Brain microvascular endothelial cell (primary cell): ENCODE data around the gene SYT11.

Experiments used
- DNase-seq: peaks from one replicate; pipeline ENCODE4 v3.0.0-alpha.2; 2020
- H3K27ac ChIP-seq: fragments of 250-450 bp; sonication (Bioruptor Pico); 2 replicates; pipeline ENCODE4 v1.5.1; 2020; ENCODE audit warnings: mild to moderate bottlenecking, moderate library complexity
- H3K27me3 ChIP-seq: fragments of 250-450 bp; sonication (Bioruptor Pico); replicated peaks from 2 replicates; pipeline ENCODE4 v1.5.1; 2020; ENCODE audit warnings: mild to moderate bottlenecking
- H3K36me3 ChIP-seq: fragments of 250-450 bp; sonication (Bioruptor Pico); replicated peaks from 2 replicates; pipeline ENCODE4 v1.5.1; 2020; ENCODE audit warnings: mild to moderate bottlenecking
- H3K4me3 ChIP-seq: 2 replicates; pipeline ENCODE4 v1.5.1; 2011; ENCODE audit warnings: low read depth, mild to moderate bottlenecking, control low read depth, low read length, moderate library complexity
- in situ Hi-C: cut with HindIII; loops from 2 replicates; pipeline ENCODE4 v1.10.0; 2017; ENCODE audit warnings: low sequenced_read_pairs, low pct_ligation_motif_present
- TF ChIP-seq, protein P1 (sequence below): IDR thresholded peaks from 2 replicates; pipeline ENCODE4 v1.5.1; 2011; ENCODE audit warnings: low read depth, mild to moderate bottlenecking, moderate library complexity, low read length, control low read depth, inconsistent platforms; ENCODE audit errors: missing control alignments

The SYT11 gene

DNA sequence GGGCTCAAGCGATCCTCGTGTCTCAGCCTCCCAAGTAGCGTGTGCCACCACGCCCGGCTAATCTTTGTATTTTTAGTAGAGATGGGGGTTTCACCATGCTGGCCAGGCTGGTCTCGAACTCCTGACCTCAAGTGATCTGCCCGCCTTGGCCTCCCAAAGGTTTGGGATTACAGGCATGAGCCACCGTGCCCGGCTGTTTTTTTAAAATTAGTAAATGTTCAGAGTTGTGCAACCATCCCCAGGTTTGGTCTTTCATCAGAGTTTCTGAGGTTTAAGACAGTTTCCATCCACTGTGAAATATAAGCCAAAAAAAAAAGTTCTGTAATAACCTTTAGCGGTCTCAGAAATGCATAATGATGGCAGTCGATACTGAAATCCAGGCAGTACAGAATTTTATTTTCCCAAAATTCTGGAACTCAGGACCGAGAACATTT lies 550 bp upstream of the SYT11 start:
- TF ChIP-seq, protein P1, sequence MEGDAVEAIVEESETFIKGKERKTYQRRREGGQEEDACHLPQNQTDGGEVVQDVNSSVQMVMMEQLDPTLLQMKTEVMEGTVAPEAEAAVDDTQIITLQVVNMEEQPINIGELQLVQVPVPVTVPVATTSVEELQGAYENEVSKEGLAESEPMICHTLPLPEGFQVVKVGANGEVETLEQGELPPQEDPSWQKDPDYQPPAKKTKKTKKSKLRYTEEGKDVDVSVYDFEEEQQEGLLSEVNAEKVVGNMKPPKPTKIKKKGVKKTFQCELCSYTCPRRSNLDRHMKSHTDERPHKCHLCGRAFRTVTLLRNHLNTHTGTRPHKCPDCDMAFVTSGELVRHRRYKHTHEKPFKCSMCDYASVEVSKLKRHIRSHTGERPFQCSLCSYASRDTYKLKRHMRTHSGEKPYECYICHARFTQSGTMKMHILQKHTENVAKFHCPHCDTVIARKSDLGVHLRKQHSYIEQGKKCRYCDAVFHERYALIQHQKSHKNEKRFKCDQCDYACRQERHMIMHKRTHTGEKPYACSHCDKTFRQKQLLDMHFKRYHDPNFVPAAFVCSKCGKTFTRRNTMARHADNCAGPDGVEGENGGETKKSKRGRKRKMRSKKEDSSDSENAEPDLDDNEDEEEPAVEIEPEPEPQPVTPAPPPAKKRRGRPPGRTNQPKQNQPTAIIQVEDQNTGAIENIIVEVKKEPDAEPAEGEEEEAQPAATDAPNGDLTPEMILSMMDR, result no peak
- peak overlapping the region; percentile 70 for H3K27ac ChIP-seq
- no peaks in the 10 kb centered on the region for H3K27me3 ChIP-seq
- peak overlapping the region; percentile 57 for H3K4me3 ChIP-seq
- H3K36me3 ChIP-seq, result peaks cover 7% of the 10 kb centered on the region
- peak; percentile 4 for DNase-seq
- in situ Hi-C loops, result no loop called here

DNA sequence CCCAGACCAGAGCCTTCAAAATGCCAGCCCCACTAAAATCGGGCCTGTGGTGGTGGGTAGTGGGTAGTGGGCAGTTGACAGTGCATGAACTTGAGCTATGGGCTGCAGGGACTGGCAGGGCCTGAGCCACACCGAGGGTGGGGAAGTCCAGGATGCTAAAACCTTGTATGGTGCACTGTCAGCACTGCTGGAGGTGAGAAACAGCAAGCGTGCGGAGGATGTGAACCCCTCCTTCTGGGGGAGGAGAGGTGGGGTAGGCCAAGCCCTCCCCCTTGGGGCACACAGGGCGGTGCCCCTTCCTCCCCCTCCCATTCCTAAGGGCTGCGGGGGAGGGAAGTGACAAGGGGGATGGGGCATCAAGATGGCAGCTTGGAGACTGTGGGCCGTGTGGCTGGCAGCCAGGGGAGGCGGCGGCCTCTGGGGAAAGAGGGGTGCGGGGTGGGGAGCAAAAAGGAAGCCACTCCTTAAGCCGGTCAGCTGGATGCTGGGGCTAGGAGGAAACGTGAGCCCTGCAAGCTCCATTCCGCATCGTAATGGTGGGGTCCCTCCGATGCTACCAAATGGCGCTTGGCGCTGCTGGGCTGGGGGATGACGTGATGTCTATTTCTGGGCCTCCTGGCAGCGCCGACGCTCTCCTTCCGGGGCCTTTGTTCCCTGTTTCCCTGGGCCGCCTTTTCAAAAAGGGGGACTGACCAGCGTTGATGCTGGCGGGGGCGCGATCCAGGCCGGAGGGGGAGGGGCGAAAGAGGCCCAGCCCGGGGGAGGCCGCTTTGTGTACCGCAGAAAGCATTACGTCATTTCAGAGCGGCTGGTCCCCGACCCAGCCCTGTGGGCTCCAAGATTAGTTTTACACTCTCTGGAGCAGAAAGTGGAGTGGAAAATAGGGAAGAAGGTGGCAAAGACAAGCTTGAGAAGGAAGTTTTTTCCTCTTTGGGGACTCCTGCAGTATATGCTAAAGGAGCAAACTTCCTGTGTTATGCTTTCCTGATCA lies 809 bp downstream of the SYT11 start:
- Histone ChIP-seq H3K27me3 (no peaks in the 10 kb centered on the region), H3K27ac (peak overlapping the region; percentile 56), H3K36me3 (no peaks in the 10 kb centered on the region), H3K4me3 (peak overlapping the region; percentile 57)
- in situ Hi-C loops, result no loop called here
- TF ChIP-seq, protein P1, result no peak
- peak; percentile 73 for DNase-seq

DNA sequence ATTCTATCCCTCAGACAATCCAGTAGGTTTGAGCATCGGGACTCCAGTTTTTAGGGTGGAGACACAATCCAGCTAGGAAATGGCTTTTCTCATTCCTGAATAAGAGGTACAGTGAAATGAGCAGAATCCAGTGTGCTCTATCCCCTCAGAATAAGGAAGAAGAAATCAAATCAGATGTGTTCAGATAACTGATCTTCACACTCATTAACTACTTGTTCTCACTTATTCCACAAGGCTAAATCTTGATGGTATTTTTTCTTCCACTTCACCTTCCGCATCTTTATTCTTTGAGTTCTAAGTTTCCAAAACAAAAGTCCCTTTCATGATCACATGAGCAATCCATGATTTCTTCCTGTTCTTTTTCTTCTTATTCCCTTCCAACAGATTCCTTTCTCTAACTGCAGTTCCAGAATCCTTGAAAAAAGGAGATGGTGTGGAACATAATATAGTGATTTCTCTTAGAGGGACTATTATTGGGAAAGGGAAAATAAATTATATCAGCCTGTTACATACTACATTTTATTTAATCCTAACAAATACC lies 1.7 kb downstream of the SYT11 start:
- no peaks in the 10 kb centered on the region for H3K36me3 ChIP-seq
- peak overlapping the region; percentile 56 for H3K27ac ChIP-seq
- no peaks in the 10 kb centered on the region for H3K27me3 ChIP-seq
- in situ Hi-C loops, result no loop called here
- TF ChIP-seq, protein P1, result no peak
- DNase-seq, result no peak
- H3K4me3 ChIP-seq, result peak overlapping the region; percentile 57

DNA sequence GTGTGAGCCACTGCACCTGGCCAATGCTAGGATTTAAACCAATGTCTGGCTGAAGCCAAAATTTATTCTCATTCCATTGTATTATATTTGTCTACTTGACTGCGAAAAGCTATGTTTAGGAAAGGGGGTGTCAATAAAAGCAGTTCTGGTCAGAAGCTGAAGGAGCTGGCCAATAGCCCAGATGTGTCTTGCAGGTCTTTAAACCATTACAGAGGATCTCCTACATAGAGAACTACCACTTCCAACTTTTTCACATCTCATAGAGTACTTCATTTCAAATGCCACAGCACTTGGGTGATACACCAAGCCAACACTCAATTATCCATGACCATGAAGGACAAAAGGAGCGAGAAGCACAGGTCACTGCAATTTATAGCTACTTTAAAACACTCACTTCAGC lies 2.5 kb downstream of the SYT11 start:
- Histone ChIP-seq H3K36me3 (no peaks in the 10 kb centered on the region), H3K4me3 (no peak overlapping the region), H3K27me3 (no peaks in the 10 kb centered on the region), H3K27ac (no peak overlapping the region)
- no peak for DNase-seq
- in situ Hi-C loops, result no loop called here
- TF ChIP-seq, protein P1, result no peak

DNA sequence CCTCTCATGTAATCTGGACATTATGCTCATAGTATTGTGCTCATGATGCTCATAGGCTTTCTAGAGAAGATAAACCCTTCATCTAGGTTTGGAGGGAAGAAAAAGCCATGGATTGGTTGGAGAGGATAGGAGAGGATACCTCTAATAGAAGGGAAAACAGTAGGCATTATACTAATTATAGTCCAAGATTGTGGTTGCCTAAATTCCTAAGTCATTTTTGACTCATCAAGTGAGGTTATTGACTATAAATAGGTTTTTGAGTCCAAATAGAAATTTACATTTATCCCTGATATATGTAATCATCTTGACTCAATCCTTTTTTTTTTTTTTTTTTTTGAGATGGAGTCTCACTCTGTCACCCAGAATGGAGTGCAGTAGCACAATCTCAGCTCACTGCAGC lies 5.0 kb downstream of the SYT11 start:
- Histone ChIP-seq H3K27ac (no peak overlapping the region), H3K4me3 (no peak overlapping the region), H3K27me3 (no peaks in the 10 kb centered on the region), H3K36me3 (no peaks in the 10 kb centered on the region)
- no peak for DNase-seq
- in situ Hi-C loops, result no loop called here
- TF ChIP-seq, protein P1, result no peak
